B cell (primary cell): Measurements from ENCODE around the gene TRIM47. TPM values are rescaled to one million over a fixed set of nuclear protein-coding genes. Genes with fewer than 3 reads are reported as not detected.

Experiments used
- ATAC-seq: fragments of 200-7000 bp; cut with Tn5 transposase; one replicate; pipeline ENCODE4 v1.10.0; 2021; ENCODE audit warnings: low read depth, mild to moderate bottlenecking, moderate number of reproducible peaks, moderate library complexity
- CTCF ChIA-PET: fragments of 350-600 bp; sonication (Branson Sonifier 250); formaldehyde crosslinking; loops from one replicate; lab custom pipeline; 2021; ENCODE audit warnings: antibody characterized with exemption, inconsistent platforms; lab: Charles Lee
- POLR2A ChIA-PET: fragments of 350-600 bp; sonication (Branson Sonifier 250); formaldehyde crosslinking; loops from one replicate; lab custom pipeline; 2021; ENCODE audit warnings: antibody characterized with exemption; lab: Charles Lee
- DNase-seq: peaks from one replicate; pipeline ENCODE4 v3.0.0; 2013
- H2AFZ ChIP-seq: 2 replicates; pipeline ENCODE4 v1.6.1; 2012; ENCODE audit warnings: mild to moderate bottlenecking, low read depth, low read length; ENCODE audit not compliant: insufficient read depth, poor library complexity, severe bottlenecking
- H3K27ac ChIP-seq, 2 donors: 1 replicate in 1 of 2; 2 replicates in 1 of 2; pipeline ENCODE4 v1.5.1; 2012 to 2013; ENCODE audit warnings: low read length in 2 of 2, mild to moderate bottlenecking in 2 of 2, moderate library complexity in 1 of 2
- H3K27me3 ChIP-seq, 4 experiments: fragments of 200-600 bp in 1 of 4; sonication (generic) in 1 of 4; replicated peaks in 1 of 4; 1 replicate in 2 of 4; 2 replicates in 2 of 4; pipeline versions ENCODE4 v1.6.1 to v1.7.0; 2013 to 2016; ENCODE audit warnings: low read length in 3 of 4, mild to moderate bottlenecking in 2 of 4, mixed read lengths in 1 of 4, moderate library complexity in 1 of 4; ENCODE audit not compliant: insufficient read depth in 4 of 4, control insufficient read depth in 3 of 4; ENCODE audit errors: control extremely low read depth in 1 of 4
- H3K36me3 ChIP-seq, 2 experiments: replicated peaks in 1 of 2; 1 replicate in 1 of 2; 2 replicates in 1 of 2; pipeline versions ENCODE4 v1.6.1 to v1.7.1; 2013; ENCODE audit warnings: low read length in 1 of 2; ENCODE audit not compliant: insufficient read depth in 2 of 2, control insufficient read depth in 1 of 2; ENCODE audit errors: control extremely low read depth in 1 of 2, extremely low read depth in 1 of 2
- H3K4me1 ChIP-seq, 2 donors: fragments of 200-600 bp in 1 of 2; sonication (generic) in 1 of 2; 1 replicate in 1 of 2; 2 replicates in 1 of 2; pipeline versions ENCODE4 v1.5.1 to v1.6.1; 2013 to 2017; ENCODE audit warnings: low read length in 2 of 2; ENCODE audit not compliant: control insufficient read depth in 2 of 2, insufficient read depth in 2 of 2
- H3K4me2 ChIP-seq: replicated peaks from 2 replicates; pipeline ENCODE3; 2012; ENCODE audit warnings: mild to moderate bottlenecking, low read depth, low read length; ENCODE audit not compliant: poor library complexity, severe bottlenecking
- H3K4me3 ChIP-seq, 5 experiments: fragments of 200-600 bp in 1 of 5; sonication (generic) in 1 of 5; 1 replicate in 3 of 5; 2 replicates in 2 of 5; pipeline versions ENCODE4 v1.5.1 to v1.7.0; 2011 to 2016; ENCODE audit warnings: low read length in 4 of 5, mild to moderate bottlenecking in 4 of 5, low read depth in 2 of 5, control low read depth in 1 of 5, moderate library complexity in 1 of 5; ENCODE audit not compliant: insufficient read depth in 1 of 5; ENCODE audit errors: control extremely low read depth in 1 of 5, extremely low read depth in 1 of 5
- H3K79me2 ChIP-seq: fragments of 200-600 bp; sonication (generic); one replicate; pipeline ENCODE4 v1.6.0; 2016; ENCODE audit warnings: low read length; ENCODE audit not compliant: control insufficient read depth, insufficient read depth
- H3K9ac ChIP-seq: fragments of 200-600 bp; sonication (generic); 2 replicates; pipeline ENCODE4 v1.6.1; 2017; ENCODE audit warnings: mild to moderate bottlenecking, low read length, moderate library complexity
- H3K9me3 ChIP-seq, 3 donors: one replicate each; pipeline versions ENCODE4 v1.6.1 to v1.7.1; 2013; ENCODE audit warnings: low read length in 2 of 3; ENCODE audit not compliant: control insufficient read depth in 2 of 3, insufficient read depth in 1 of 3; ENCODE audit errors: control extremely low read depth in 1 of 3
- H4K20me1 ChIP-seq: 2 replicates; pipeline ENCODE4 v1.6.0; 2012; ENCODE audit warnings: mild to moderate bottlenecking, low read length; ENCODE audit not compliant: insufficient read depth, control insufficient read depth, poor library complexity, severe bottlenecking
- H3K27ac Mint-ChIP-seq: one replicate; pipeline ENCODE4 v1.8.0; 2021; ENCODE audit warnings: mixed read lengths
- H3K27me3 Mint-ChIP-seq: one replicate; pipeline ENCODE4 v1.8.0; 2021; ENCODE audit warnings: mixed read lengths
- H3K4me1 Mint-ChIP-seq: one replicate; pipeline ENCODE4 v1.8.0; 2021; ENCODE audit warnings: mixed read lengths
- H3K4me3 Mint-ChIP-seq: one replicate; pipeline ENCODE4 v1.8.0; 2021; ENCODE audit warnings: mixed read lengths
- H3K9me3 Mint-ChIP-seq: one replicate; pipeline ENCODE4 v1.8.0; 2022; ENCODE audit warnings: mixed read lengths; ENCODE audit not compliant: insufficient read depth
- CTCF ChIP-seq: fragments of 200-600 bp; IDR thresholded peaks from one replicate; pipeline ENCODE4 v1.8.0; 2022; ENCODE audit warnings: antibody characterized with exemption, mild to moderate bottlenecking
- EZH2 ChIP-seq: IDR thresholded peaks from 2 replicates; pipeline ENCODE4 v1.6.1; 2012; ENCODE audit warnings: borderline replicate concordance, low read depth, mild to moderate bottlenecking, moderate library complexity, low read length; ENCODE audit not compliant: insufficient read depth, poor library complexity, severe bottlenecking
- WGBS: methylation state at CpG from one replicate; pipeline ENCODE4 v1.1.5; 2013; ENCODE audit warnings: missing lambda C conversion rate; ENCODE audit not compliant: insufficient coverage; 5-methylcytosine and 5-hydroxymethylcytosine counted together
- intact Hi-C: fragments of 100-400 bp; cut with micrococcal nuclease; formaldehyde crosslinking; loops from one replicate; pipeline ENCODE4 v1.10.0; 2022
- polyA plus RNA-seq: library from polyadenylated mRNA; depleted of rRNA; stranded (reverse); fragments of >200 nt; gene quantifications from 2 replicates; pipeline ENCODE4 v1.2.3, GENCODE V29; 2012
- total RNA-seq, 2 donors: library from RNA; stranded (reverse); fragments of 120-200 nt in 1 of 2; gene quantifications; 1 replicate in 1 of 2; 2 replicates in 1 of 2; pipeline versions ENCODE4 v1.2.3 to v1.2.4, GENCODE V29; 2013 to 2022

TRIM47 gene
- total and polyA plus RNA-seq, 2 donors (not counting 1 experiment from before 2014, with no cell fraction given): 6.4 to 8.3 TPM

GRCh38 chr17:75826561-75827307 is 51.6 kb downstream of the TRIM47 start:
- no peak overlapping the region for H3K4me3 Mint-ChIP-seq
- no peak overlapping the region for H2AFZ ChIP-seq
- WGBS: 61% methylated on average over 12 of the region's 14 CpGs
- peaks cover 8 to 19% of the 10 kb centered on the region in 2 donors for H3K4me1 ChIP-seq
- no peaks in the 10 kb centered on the region for H3K27me3 ChIP-seq
- H3K36me3 ChIP-seq: peaks cover 0 to 46% of the 10 kb centered on the region in 2 experiments
- peaks cover 20% of the 10 kb centered on the region for H3K4me1 Mint-ChIP-seq
- H4K20me1 ChIP-seq: no peaks in the 10 kb centered on the region
- intact Hi-C loops: loop anchor here (1.0 to 2.0 kb wide), 3 partner anchors 42 to 73 kb away; partner anchors contain the start of genes GALK1 and UNK
- no peaks in the 10 kb centered on the region for H3K9me3 ChIP-seq
- H3K9me3 Mint-ChIP-seq: no peaks in the 10 kb centered on the region
- H3K27me3 Mint-ChIP-seq: no peaks in the 10 kb centered on the region
- no peak for DNase-seq
- no peak overlapping the region for H3K4me3 ChIP-seq
- TF ChIP-seq EZH2 (no peak), CTCF (no peak)
- ChIA-PET CTCF (interaction anchor here (0.6 to 6.8 kb wide), 29 partner anchors 9 to 310 kb away, joined by 3 to 83 read pairs (median 4); partner anchors contain the start of genes GALK1, SMIM5, TRIM47 and TSEN54), POLR2A (interaction anchor here (0.7 to 1.9 kb wide), 6 partner anchors 18 to 62 kb away, joined by 3 to 8 read pairs (median 3); partner anchors contain the start of genes GALK1 and WBP2)
- H3K9ac ChIP-seq: no peak overlapping the region
- peak overlapping the region in 1 of 2 donors; percentile 54 for H3K27ac ChIP-seq
- H3K27ac Mint-ChIP-seq: peak overlapping the region; percentile 20
- peak overlapping the region; percentile 75 for H3K4me2 ChIP-seq
- H3K79me2 ChIP-seq: no peaks in the 10 kb centered on the region
- ATAC-seq: no peak
